GM19455 (cell line): ENCODE data around the gene PAM.

Experiments used
- ATAC-seq: cut with Tn5 transposase; IDR thresholded peaks from one replicate; pipeline ENCODE4 v1.9.1; 2021; ENCODE audit not compliant: unreplicated experiment

The PAM gene

GRCh38 chr5:102807878-102808502 lies 52.9 kb downstream of the PAM start:
- no peak for ATAC-seq

GRCh38 chr5:102809033-102809432 lies 53.9 kb downstream of the PAM start:
- ATAC-seq = no peak

- ATAC-seq = no peak
Measured at GRCh38 chr5:102811972-102812371, 56.9 kb downstream of the PAM start.

GRCh38 chr5:102813740-102814139 lies 58.6 kb downstream of the PAM start:
- ATAC-seq = no peak

- ATAC-seq = no peak
Measured at GRCh38 chr5:102815084-102815483, 60.0 kb downstream of the PAM start.

- no peak for ATAC-seq
Measured at GRCh38 chr5:102815540-102816332, 60.6 kb downstream of the PAM start.

- no peak for ATAC-seq
Measured at GRCh38 chr5:102818345-102818744, 63.2 kb downstream of the PAM start.

GRCh38 chr5:102818934-102819333 lies 63.8 kb downstream of the PAM start:
- no peak for ATAC-seq

- ATAC-seq = no peak
Measured at GRCh38 chr5:102819634-102820033, 64.5 kb downstream of the PAM start.

- no peak for ATAC-seq
Measured at GRCh38 chr5:102823441-102823874, 68.4 kb downstream of the PAM start.

GRCh38 chr5:102826629-102827028 lies 71.5 kb downstream of the PAM start:
- ATAC-seq = no peak

GRCh38 chr5:102830241-102830640 lies 75.1 kb downstream of the PAM start:
- ATAC-seq = no peak

- ATAC-seq = no peak
Measured at GRCh38 chr5:102832445-102832844, 77.3 kb downstream of the PAM start.

GRCh38 chr5:102833146-102833545 lies 78.0 kb downstream of the PAM start:
- no peak for ATAC-seq

- no peak for ATAC-seq
Measured at GRCh38 chr5:102834438-102834964, 79.4 kb downstream of the PAM start.

GRCh38 chr5:102835717-102836116 lies 80.6 kb downstream of the PAM start:
- no peak for ATAC-seq

- no peak for ATAC-seq
Measured at GRCh38 chr5:102841021-102841420, 85.9 kb downstream of the PAM start.

- ATAC-seq = no peak
Measured at GRCh38 chr5:102843997-102844396, 88.9 kb downstream of the PAM start.

- no peak for ATAC-seq
Measured at GRCh38 chr5:102845041-102845440, 89.9 kb downstream of the PAM start.

GRCh38 chr5:102850503-102850902 lies 95.4 kb downstream of the PAM start:
- ATAC-seq = no peak

GRCh38 chr5:102853680-102854079 lies 98.6 kb downstream of the PAM start:
- no peak for ATAC-seq

GRCh38 chr5:102855681-102856388 lies 100.7 kb downstream of the PAM start:
- no peak for ATAC-seq
